ENCODE measurements around the gene THRB.

The THRB gene

GRCh38 chr3:24485511-24485910 is 9.1 kb downstream of the THRB start:
- no peak for DNase-seq

- no peak for DNase-seq
These were observed 10.8 kb downstream of the THRB start for GRCh38 chr3:24483873-24484272.

- no peak for DNase-seq
These were observed 12.4 kb downstream of the THRB start for GRCh38 chr3:24482096-24482705.

- DNase-seq, result no peak
These were observed 13.5 kb downstream of the THRB start for GRCh38 chr3:24481193-24481592.

GRCh38 chr3:24480497-24480896 is 14.2 kb downstream of the THRB start:
- DNase-seq, result no peak

GRCh38 chr3:24479816-24480215 is 14.8 kb downstream of the THRB start:
- DNase-seq, result no peak

GRCh38 chr3:24476871-24477656 is 17.6 kb downstream of the THRB start:
- DNase-seq, result no peak

- DNase-seq, result no peak
These were observed 18.7 kb downstream of the THRB start for GRCh38 chr3:24475925-24476324.

GRCh38 chr3:24474862-24475261 is 19.8 kb downstream of the THRB start:
- DNase-seq, result no peak

- no peak for DNase-seq
These were observed 22.3 kb downstream of the THRB start for GRCh38 chr3:24472358-24472757.

- DNase-seq, result no peak
These were observed 23.2 kb downstream of the THRB start for GRCh38 chr3:24471486-24471885.

- no peak for DNase-seq
These were observed 24.4 kb downstream of the THRB start for GRCh38 chr3:24470277-24470676.

- no peak for DNase-seq
These were observed 30.3 kb downstream of the THRB start for GRCh38 chr3:24464389-24464788.

GRCh38 chr3:24462737-24463136 is 31.9 kb downstream of the THRB start:
- DNase-seq, result no peak

GRCh38 chr3:24460974-24461373 is 33.7 kb downstream of the THRB start:
- DNase-seq, result no peak

GRCh38 chr3:24457719-24458118 is 36.9 kb downstream of the THRB start:
- DNase-seq, result no peak

GRCh38 chr3:24454856-24455255 is 39.8 kb downstream of the THRB start:
- no peak for DNase-seq

GRCh38 chr3:24454393-24454792 is 40.3 kb downstream of the THRB start:
- no peak for DNase-seq

GRCh38 chr3:24451461-24452099 is 43.1 kb downstream of the THRB start:
- no peak for DNase-seq

- DNase-seq, result no peak
These were observed 44.3 kb downstream of the THRB start for GRCh38 chr3:24450160-24450907.

- DNase-seq, result no peak
These were observed 46.8 kb downstream of the THRB start for GRCh38 chr3:24447836-24448235.

GRCh38 chr3:24446032-24446431 is 48.6 kb downstream of the THRB start:
- DNase-seq, result no peak

- no peak for DNase-seq
These were observed 51.2 kb downstream of the THRB start for GRCh38 chr3:24443476-24443875.
